Measurements from ENCODE around the gene MAVS. TPM values are rescaled to one million over a fixed set of nuclear protein-coding genes. Genes with fewer than 3 reads are reported as not detected.

Gene MAVS
- polyA plus RNA-seq, 1 of the 3 experiments (the other 2 are of a cell fraction) = 9.1 TPM

DNA sequence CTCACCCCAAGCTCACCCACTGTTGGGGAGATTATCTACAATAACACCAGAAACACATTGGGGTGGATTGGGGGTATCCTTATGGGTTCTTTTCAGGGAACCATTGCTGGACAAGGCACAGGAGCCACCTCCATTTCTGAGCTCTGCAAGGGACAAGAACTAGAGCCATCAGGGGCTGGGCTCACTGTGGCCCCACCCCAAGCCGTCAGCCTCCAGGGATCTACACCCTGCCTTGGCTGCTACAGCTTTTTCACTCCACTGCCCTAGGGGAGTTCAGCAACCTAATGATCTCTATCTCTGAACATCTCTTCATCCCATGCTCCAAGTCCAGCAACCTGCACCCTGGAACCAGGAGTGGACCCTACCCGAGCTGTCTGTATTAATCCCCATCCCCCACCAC is 21.2 kb downstream of the MAVS start:
- POLR2A ChIA-PET = interaction anchor here (1.1 to 1.2 kb wide), 3 partner anchors 20 to 229 kb away, joined by 3 to 4 read pairs (median 4); no protein-coding TSS in a partner anchor
- Histone ChIP-seq H3K4me2 (no peak overlapping the region), H3K79me2 (ENCODE audit: insufficient read depth) (peaks cover 12% of the 10 kb centered on the region; the same call in 1 of the 2 replicates), H3K27ac (ENCODE audit: low read depth in 2 of 2, low read length in 1 of 2) (no peak overlapping the region), H3K4me3 (ENCODE audit: low read depth in 2 of 2, low read length in 1 of 2) (no peak overlapping the region), H3K9me2 (no peaks in the 10 kb centered on the region), H3K27me3 (ENCODE audit: insufficient read depth) (no peaks in the 10 kb centered on the region), H3K36me3 (replicated peaks in 1 of 2; ENCODE audit: control insufficient read depth in 1 of 2, insufficient read depth in 2 of 2, low read length in 1 of 2) (peaks cover 9 to 47% of the 10 kb centered on the region in 2 experiments), H4K20me1 (ENCODE audit: insufficient read depth) (no peaks in the 10 kb centered on the region), H3K9me3 (no peaks in the 10 kb centered on the region), H3K9ac (no peak overlapping the region), H2AFZ (ENCODE audit: low read depth) (no peak overlapping the region), H3F3A (replicated peaks; ENCODE audit: insufficient read depth) (peaks cover 11% of the 10 kb centered on the region), H3K4me1 (ENCODE audit: control insufficient read depth in 1 of 2, insufficient read depth in 2 of 2, low read depth in 1 of 2, low read length in 1 of 2) (peaks cover 0 to 2% of the 10 kb centered on the region in 2 experiments; a peak in 1 of 4 replicates)
- 81% methylated on average over 2 of the region's 2 CpGs for WGBS (ENCODE audit: low lambda C conversion rate)
- TF ChIP-seq SMC3 (IDR thresholded peaks at IDR 0.05; ENCODE audit: low read depth, low read length) = no peak
- no peak for TF ChIP-seq GATA2 (CRISPR knock-in tag; IDR thresholded peaks at IDR 0.05)
- no peak for TF ChIP-seq POLR2AphosphoS5 (IDR thresholded peaks at IDR 0.05; ENCODE audit: low read depth, low read length)
- no peak for TF ChIP-seq NFIC (IDR thresholded peaks at IDR 0.05; ENCODE audit: borderline replicate concordance)
- DNase-seq = no peak
- CTCF ChIA-PET = interaction anchor here (1.1 to 3.4 kb wide), 2 partner anchors 13 to 82 kb away, joined by 4 to 16 read pairs; partner anchors contain the start of gene CENPB

DNA sequence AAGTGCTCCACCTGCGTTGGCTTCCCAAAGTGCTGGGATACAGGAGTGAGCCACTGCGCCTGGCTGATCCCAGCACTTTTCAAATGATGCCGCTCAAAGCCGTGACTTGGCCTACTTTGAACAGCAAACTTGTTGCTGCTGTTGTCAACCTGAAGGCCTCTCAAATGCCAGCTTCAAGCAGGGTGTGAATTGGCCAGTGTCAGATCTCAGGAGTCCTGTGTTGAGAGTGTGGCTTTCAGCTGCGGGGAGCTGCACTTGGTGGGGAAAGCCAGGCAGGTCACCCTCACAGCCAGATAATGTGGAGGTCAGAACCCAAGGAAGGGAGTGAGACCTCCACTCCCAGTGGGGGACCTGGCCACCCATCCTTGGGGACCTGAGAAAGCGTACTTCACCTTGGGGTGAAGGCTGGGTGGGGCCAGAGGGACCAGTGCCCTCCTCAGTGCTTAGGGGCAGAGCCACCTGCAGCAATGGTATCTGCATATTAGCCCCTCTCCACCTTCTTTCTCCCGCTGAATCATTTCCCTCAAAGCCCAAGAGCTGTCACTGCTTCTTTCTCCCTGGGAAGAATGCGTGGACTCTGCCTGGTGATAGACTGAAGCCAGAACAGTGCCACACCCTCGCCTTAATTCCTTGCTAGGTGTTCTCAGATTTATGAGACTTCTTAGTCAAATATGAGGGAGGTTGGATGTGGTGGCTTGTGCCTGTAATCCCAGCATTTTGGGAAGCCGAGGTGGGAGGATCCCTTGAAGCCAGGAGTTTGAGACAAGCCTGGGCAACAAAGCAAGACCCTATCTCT is 23.4 kb downstream of the MAVS start:
- ChIA-PET CTCF (interaction anchor here (1.8 kb wide), 1 partner anchor 215 kb away, joined by 4 read pairs; no protein-coding TSS in a partner anchor), POLR2A (no interaction called here)
- H3K4me2 ChIP-seq = no peak overlapping the region
- 95% methylated on average over 10 of the region's 10 CpGs for WGBS (ENCODE audit: low lambda C conversion rate)
- no peak overlapping the region for H3K9ac ChIP-seq
- H3F3A ChIP-seq (replicated peaks; ENCODE audit: insufficient read depth) = peaks cover 11% of the 10 kb centered on the region
- H3K4me3 ChIP-seq (ENCODE audit: low read depth in 2 of 2, low read length in 1 of 2) = no peak overlapping the region
- no peaks in the 10 kb centered on the region for H3K9me3 ChIP-seq
- peaks cover 0 to 2% of the 10 kb centered on the region in 2 experiments; a peak in 1 of 4 replicates for H3K4me1 ChIP-seq (ENCODE audit: control insufficient read depth in 1 of 2, insufficient read depth in 2 of 2, low read depth in 1 of 2, low read length in 1 of 2)
- peaks cover 10 to 30% of the 10 kb centered on the region in 2 experiments for H3K36me3 ChIP-seq (replicated peaks in 1 of 2; ENCODE audit: control insufficient read depth in 1 of 2, insufficient read depth in 2 of 2, low read length in 1 of 2)
- H3K27ac ChIP-seq (ENCODE audit: low read depth in 2 of 2, low read length in 1 of 2) = no peak overlapping the region; a peak in 1 of 4 replicates
- H3K27me3 ChIP-seq (ENCODE audit: insufficient read depth) = no peaks in the 10 kb centered on the region
- H3K79me2 ChIP-seq (ENCODE audit: insufficient read depth) = peaks cover 22% of the 10 kb centered on the region; the same call in 1 of the 2 replicates
- TF ChIP-seq USF2 (IDR thresholded peaks at IDR 0.05; ENCODE audit: borderline replicate concordance, low read depth, low read length) = no peak
- no peak for TF ChIP-seq TEAD4 (IDR thresholded peaks at IDR 0.05; ENCODE audit: borderline replicate concordance, insufficient read depth)
- TF ChIP-seq CHD2 (IDR thresholded peaks at IDR 0.05; ENCODE audit: low read length, partially characterized antibody) = no peak
- TF ChIP-seq MEF2A (IDR thresholded peaks at IDR 0.05; ENCODE audit: borderline replicate concordance, low read depth) = no peak
- TF ChIP-seq GATA2 (CRISPR knock-in tag; IDR thresholded peaks at IDR 0.05) = no peak
- TF ChIP-seq, protein P1, sequence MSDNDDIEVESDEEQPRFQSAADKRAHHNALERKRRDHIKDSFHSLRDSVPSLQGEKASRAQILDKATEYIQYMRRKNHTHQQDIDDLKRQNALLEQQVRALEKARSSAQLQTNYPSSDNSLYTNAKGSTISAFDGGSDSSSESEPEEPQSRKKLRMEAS (IDR thresholded peaks at IDR 0.05; ENCODE audit: low read depth) = no peak
- no peak for TF ChIP-seq SMC3 (IDR thresholded peaks at IDR 0.05; ENCODE audit: low read depth, low read length)
- no peak for TF ChIP-seq JUND (IDR thresholded peaks at IDR 0.05)
- TF ChIP-seq, protein P2, sequence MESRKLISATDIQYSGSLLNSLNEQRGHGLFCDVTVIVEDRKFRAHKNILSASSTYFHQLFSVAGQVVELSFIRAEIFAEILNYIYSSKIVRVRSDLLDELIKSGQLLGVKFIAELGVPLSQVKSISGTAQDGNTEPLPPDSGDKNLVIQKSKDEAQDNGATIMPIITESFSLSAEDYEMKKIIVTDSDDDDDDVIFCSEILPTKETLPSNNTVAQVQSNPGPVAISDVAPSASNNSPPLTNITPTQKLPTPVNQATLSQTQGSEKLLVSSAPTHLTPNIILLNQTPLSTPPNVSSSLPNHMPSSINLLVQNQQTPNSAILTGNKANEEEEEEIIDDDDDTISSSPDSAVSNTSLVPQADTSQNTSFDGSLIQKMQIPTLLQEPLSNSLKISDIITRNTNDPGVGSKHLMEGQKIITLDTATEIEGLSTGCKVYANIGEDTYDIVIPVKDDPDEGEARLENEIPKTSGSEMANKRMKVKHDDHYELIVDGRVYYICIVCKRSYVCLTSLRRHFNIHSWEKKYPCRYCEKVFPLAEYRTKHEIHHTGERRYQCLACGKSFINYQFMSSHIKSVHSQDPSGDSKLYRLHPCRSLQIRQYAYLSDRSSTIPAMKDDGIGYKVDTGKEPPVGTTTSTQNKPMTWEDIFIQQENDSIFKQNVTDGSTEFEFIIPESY (IDR thresholded peaks at IDR 0.05; ENCODE audit: borderline replicate concordance, low read depth) = no peak
- no peak for TF ChIP-seq ELF1 (IDR thresholded peaks at IDR 0.05)
- TF ChIP-seq MXI1 (IDR thresholded peaks at IDR 0.05; ENCODE audit: low read depth, low read length) = no peak
- no peak for TF ChIP-seq TCF12 (IDR thresholded peaks at IDR 0.05)
- DNase-seq = no peak
- no peaks in the 10 kb centered on the region for H3K9me2 ChIP-seq
- H2AFZ ChIP-seq (ENCODE audit: low read depth) = no peak overlapping the region
- H4K20me1 ChIP-seq (ENCODE audit: insufficient read depth) = no peaks in the 10 kb centered on the region

Data from SK-N-SH (cell line).